Adrenal gland (tissue), 19 donors: ENCODE measurements around the gene CTXND1. TPM values are rescaled to one million over a fixed set of nuclear protein-coding genes. Genes with fewer than 3 reads are reported as not detected.
"Not testable (repeated sequence)": the region's sequence is repeated elsewhere in the genome, so short reads cannot be mapped to it uniquely, and the experiment has no call there.

Experiments used
- DNase-seq, 7 donors: peaks; one replicate each; pipeline ENCODE4 v3.0.0-alpha.2; 2019 to 2020
- H3K27ac ChIP-seq, 5 donors: fragments of 200-600 bp; sonication (generic) in 4 of 5; 1 replicate in 3 of 5; 2 replicates in 2 of 5; pipeline versions ENCODE4 v1.5.1 to v1.8.0; 2016 to 2020; ENCODE audit warnings: mild to moderate bottlenecking in 1 of 5
- H3K27me3 ChIP-seq: fragments of 200-600 bp; 2 replicates; pipeline ENCODE4 v1.8.0; 2021
- H3K36me3 ChIP-seq, 2 donors: fragments of 200-600 bp; replicated peaks in 1 of 2; 1 replicate in 1 of 2; 2 replicates in 1 of 2; pipeline versions ENCODE4 v1.5.1 to v1.8.0; 2018 to 2022
- H3K4me1 ChIP-seq, 2 donors: fragments of 200-600 bp; replicated peaks in 1 of 2; 1 replicate in 1 of 2; 2 replicates in 1 of 2; pipeline versions ENCODE4 v1.5.1 to v1.8.0; 2018 to 2021
- H3K4me3 ChIP-seq, 4 donors: fragments of 200-600 bp; sonication (generic) in 3 of 4; one replicate each; pipeline ENCODE4 v1.5.1; 2016 to 2018
- H3K9me3 ChIP-seq, 3 donors: fragments of 200-600 bp; sonication (generic) in 1 of 3; replicated peaks in 1 of 3; 1 replicate in 2 of 3; 2 replicates in 1 of 3; pipeline versions ENCODE4 v1.5.1 to v1.8.0; 2016 to 2021
- CTCF ChIP-seq, 6 experiments: fragments of 450-650 bp in 4 of 6; fragments of 200-600 bp in 2 of 6; sonication (generic) in 1 of 6; IDR thresholded peaks; 1 replicate in 5 of 6; 2 replicates in 1 of 6; pipeline versions ENCODE4 v1.5.1 to v1.8.0; 2016 to 2021; ENCODE audit warnings: antibody characterized with exemption in 6 of 6, mild to moderate bottlenecking in 2 of 6, moderate library complexity in 1 of 6
- POLR2A ChIP-seq, 2 donors: fragments of 450-650 bp; IDR thresholded peaks; one replicate each; pipeline ENCODE4 v1.6.1; 2017; ENCODE audit warnings: antibody characterized with exemption in 2 of 2, mild to moderate bottlenecking in 2 of 2, moderate library complexity in 1 of 2
- WGBS, 4 donors: extraction: QIAGEN DNeasy Blood & Tissue Kit in 2 of 4; methylation state at CpG; one replicate each; pipeline versions ENCODE4 v1.1.5 to v1.1.7; 2013 to 2017; 5-methylcytosine and 5-hydroxymethylcytosine counted together
- intact Hi-C, 2 donors: fragments of 100-400 bp; cut with DNase I; formaldehyde crosslinking; loops; one replicate each; pipeline versions ENCODE4 v1.14.1 to v1.15.0; 2022 to 2023
- long read RNA-seq, 10 donors: library from polyadenylated mRNA in 3 of 10; unstranded in 2 of 10; stranded (forward) in 1 of 10; transcript quantifications; one replicate each; pipeline ENCODE4 v2.0.0 and lab custom pipeline, GENCODE V29; 2021 to 2026
- polyA plus RNA-seq, 3 donors: library from polyadenylated mRNA; stranded (reverse); fragments of 200-250 nt in 2 of 3; fragments of 350-450 nt in 1 of 3; fragmentation: Illumina TruSeq in 1 of 3; extraction: RNeasy Lipid Tissue Mini Kit (QIAGEN cat#74804) in 1 of 3; gene quantifications; one replicate each; pipeline ENCODE4 v1.2.3, GENCODE V29; 2013 to 2014
- total RNA-seq, 9 donors: library from RNA; depleted of rRNA in 4 of 9; stranded (reverse); fragments of >200 nt in 4 of 9; fragments of 120-200 nt in 1 of 9; fragmentation: NEBNext Ultra II Directional in 1 of 9; extraction: Animal tissue kit (Norgen Biotek cat#: 25700) in 1 of 9; gene quantifications; one replicate each; pipeline versions ENCODE4 v1.1.0 to v1.2.4, GENCODE V29; 2013 to 2023
- donor health status: healthy with polysubstance abuse.
- donor health status: Bipolar disorder and iron deficiency.
- donor health status: DM: yes; HTN: yes; CAD: no.
- donor health status: DM: no; HTN: no; CAD: no.
- donor health status: DM: no; HTN: no; CAD: no.
- donor health status: DM: yes; HTN: yes; CAD: no.

Gene CTXND1
- total RNA-seq (10 to 100 TPM in 1 of 9 donors, 1 to 10 TPM in 7, under 1 TPM in 1; 0.55 to 13.2 (median 4.8) TPM), polyA plus RNA-seq (10 to 100 TPM in 1 of 3 donors, 1 to 10 TPM in 2; 1.6 to 17.4 (median 3.0) TPM)
- long read RNA-seq, donor 1 = 0 reads
- long read RNA-seq, donor 2 = 0 reads
- long read RNA-seq, donor 3 = 0 reads
- long read RNA-seq, donor 4, partial matches to known transcripts = 0 of 2 reads
- long read RNA-seq, donor 4, other reads (novel, unspliced or antisense) = 2 of 2 reads
- long read RNA-seq, donor 5, full-length matches to known transcripts = 4 of 5 reads
- long read RNA-seq, donor 5, partial matches to known transcripts = 0 of 5 reads
- long read RNA-seq, donor 5, other reads (novel, unspliced or antisense) = 1 of 5 reads
- long read RNA-seq, donor 6 = 0 reads
- long read RNA-seq, donor 7, full-length matches to known transcripts = 1 of 1 reads
- long read RNA-seq, donor 7, partial matches to known transcripts = 0 of 1 reads
- long read RNA-seq, donor 7, other reads (novel, unspliced or antisense) = 0 of 1 reads
- long read RNA-seq, donor 8 = 0 reads
- long read RNA-seq, donor 9 = 0 reads
- long read RNA-seq, donor 10 = 0 reads

GRCh38 chr15:80252121-80252518 is at the start of gene CTXND1:
Gene CTXND1 (minus strand): TSS chr15:80252213. CDS start chr15:80201949, 50,264 bp downstream.
- peak in 2 of 7 donors; percentile 22 to 30 for DNase-seq
- Histone ChIP-seq H3K4me1 (peaks cover 0 to 13% of the 10 kb centered on the region in 2 donors), H3K9me3 (no peaks in the 10 kb centered on the region), H3K4me3 (peak within 1 kb of the TSS in 2 of 4 donors; percentile 13 to 69), H3K27ac (peak within 1 kb of the TSS in 3 of 5 donors; percentile 64 to 87 (median 76)), H3K27me3 (peaks cover 50% of the 10 kb centered on the region), H3K36me3 (no peaks in the 10 kb centered on the region)
- TF ChIP-seq POLR2A (IDR thresholded peaks at IDR 0.05) (no peak), CTCF (IDR thresholded peaks at IDR 0.05) (no peak)
- WGBS, 4 donors = 0 to 1% (median 1%) methylated on average over 7 to 24 of the region's 24 CpGs
- intact Hi-C loops = no loop called here

- H3K9me3 ChIP-seq = no peaks in the 10 kb centered on the region
- no peaks in the 10 kb centered on the region for H3K4me1 ChIP-seq
- intact Hi-C loops = no loop called here
- 50 to 82% (median 76%) methylated on average over 1 of the region's 1 CpG for WGBS, 4 donors
- H3K36me3 ChIP-seq = no peaks in the 10 kb centered on the region
- DNase-seq = no peak
- no peaks in the 10 kb centered on the region for H3K27me3 ChIP-seq
- TF ChIP-seq CTCF (IDR thresholded peaks at IDR 0.05) (no peak), POLR2A (IDR thresholded peaks at IDR 0.05) (no peak)
- no peak overlapping the region for H3K27ac ChIP-seq
- no peak overlapping the region for H3K4me3 ChIP-seq
Measured at GRCh38 chr15:80301472-80301871, 49.5 kb upstream of the CTXND1 start.

- DNase-seq, H3K36me3 ChIP-seq, H3K4me1 ChIP-seq, intact Hi-C loops, H3K9me3 ChIP-seq, H3K27ac ChIP-seq, H3K27me3 ChIP-seq, H3K4me3 ChIP-seq: not testable (repeated sequence)
- 95 to 100% (median 96%) methylated on average over 4 of the region's 4 CpGs for WGBS, 4 donors
Measured at GRCh38 chr15:80295777-80296176, 43.8 kb upstream of the CTXND1 start.

- Histone ChIP-seq H3K4me3 (no peak overlapping the region), H3K27ac (no peak overlapping the region), H3K27me3 (no peaks in the 10 kb centered on the region), H3K36me3 (no peaks in the 10 kb centered on the region), H3K9me3 (no peaks in the 10 kb centered on the region), H3K4me1 (no peaks in the 10 kb centered on the region)
- TF ChIP-seq POLR2A (IDR thresholded peaks at IDR 0.05) (no peak), CTCF (IDR thresholded peaks at IDR 0.05) (no peak)
- DNase-seq = no peak
- 60 to 92% (median 78%) methylated on average over 4 of the region's 4 CpGs for WGBS, 4 donors
- intact Hi-C loops = no loop called here
Measured at GRCh38 chr15:80292079-80292478, 40.1 kb upstream of the CTXND1 start.

- H3K36me3 ChIP-seq, H3K27ac ChIP-seq, H3K4me1 ChIP-seq, H3K4me3 ChIP-seq, H3K27me3 ChIP-seq, intact Hi-C loops, DNase-seq, H3K9me3 ChIP-seq: not testable (repeated sequence)
- 64 to 83% (median 73%) methylated on average over 5 of the region's 5 CpGs for WGBS, 4 donors
Measured at GRCh38 chr15:80290891-80291290, 38.9 kb upstream of the CTXND1 start.
